Neuron (in vitro differentiated cells): Measurements from ENCODE around the gene ALKBH6.
A peak's percentile ranks its signal among the peaks of the same experiment; 100 is the strongest.

Experiments used
- H2AFZ ChIP-seq: one replicate; pipeline ENCODE4 v1.6.1; 2013; ENCODE audit warnings: low read depth, mild to moderate bottlenecking, inconsistent platforms, low read length, moderate library complexity
- H3K27me3 ChIP-seq: one replicate; pipeline ENCODE4 v1.6.1; 2013; ENCODE audit warnings: low read length; ENCODE audit not compliant: insufficient read depth
- H3K36me3 ChIP-seq: one replicate; pipeline ENCODE4 v1.6.1; 2013; ENCODE audit warnings: low read length; ENCODE audit not compliant: insufficient read depth
- H3K4me1 ChIP-seq: one replicate; pipeline ENCODE4 v1.6.1; 2013; ENCODE audit warnings: low read length; ENCODE audit not compliant: insufficient read depth
- H3K4me3 ChIP-seq: 2 replicates; pipeline ENCODE4 v1.5.1; 2013; ENCODE audit warnings: mild to moderate bottlenecking, low read length, moderate library complexity
- H3K9me3 ChIP-seq: one replicate; pipeline ENCODE4 v1.6.1; 2013; ENCODE audit warnings: low read length

ALKBH6 gene

GRCh38 chr19:36023432-36023831 lies 9.4 kb upstream of the ALKBH6 start:
- Histone ChIP-seq H3K36me3 (peaks cover 68% of the 10 kb centered on the region), H3K9me3 (no peaks in the 10 kb centered on the region), H3K27me3 (no peaks in the 10 kb centered on the region), H3K4me1 (no peaks in the 10 kb centered on the region), H3K4me3 (no peak overlapping the region), H2AFZ (no peak overlapping the region)

- Histone ChIP-seq H3K9me3 (no peaks in the 10 kb centered on the region), H3K36me3 (peaks cover 52% of the 10 kb centered on the region), H3K27me3 (no peaks in the 10 kb centered on the region), H3K4me3 (no peak overlapping the region), H3K4me1 (peaks cover 9% of the 10 kb centered on the region), H2AFZ (no peak overlapping the region)
These were observed 5.2 kb upstream of the ALKBH6 start for GRCh38 chr19:36019061-36019670.

- no peaks in the 10 kb centered on the region for H3K27me3 ChIP-seq
- peaks cover 9% of the 10 kb centered on the region for H3K4me1 ChIP-seq
- no peaks in the 10 kb centered on the region for H3K9me3 ChIP-seq
- H3K4me3 ChIP-seq: peak overlapping the region; percentile 93
- peak overlapping the region; percentile 69 for H2AFZ ChIP-seq
- H3K36me3 ChIP-seq: peaks cover 18% of the 10 kb centered on the region
These were observed 567 bp downstream of the ALKBH6 start for GRCh38 chr19:36013280-36014011.

- Histone ChIP-seq H3K27me3 (no peaks in the 10 kb centered on the region), H3K4me1 (peaks cover 9% of the 10 kb centered on the region), H3K9me3 (no peaks in the 10 kb centered on the region), H3K36me3 (no peaks in the 10 kb centered on the region), H2AFZ (no peak overlapping the region), H3K4me3 (no peak overlapping the region)
These were observed 3.6 kb downstream of the ALKBH6 start for GRCh38 chr19:36010402-36010801.

GRCh38 chr19:36009633-36010379 lies 4.2 kb downstream of the ALKBH6 start:
- H2AFZ ChIP-seq: no peak overlapping the region

GRCh38 chr19:36009220-36009619 lies 4.8 kb downstream of the ALKBH6 start:
- Histone ChIP-seq H3K4me3 (no peak overlapping the region), H2AFZ (no peak overlapping the region), H3K9me3 (no peaks in the 10 kb centered on the region), H3K27me3 (no peaks in the 10 kb centered on the region), H3K4me1 (no peaks in the 10 kb centered on the region), H3K36me3 (no peaks in the 10 kb centered on the region)

More at GRCh38 chr19:36009633-36010379, 4.2 kb downstream of the ALKBH6 start:
- Histone ChIP-seq H3K27me3 (no peaks in the 10 kb centered on the region), H3K9me3 (no peaks in the 10 kb centered on the region), H3K4me3 (no peak overlapping the region), H3K36me3 (no peaks in the 10 kb centered on the region), H3K4me1 (peaks cover 3% of the 10 kb centered on the region)

GRCh38 chr19:36008336-36008978 lies 5.6 kb downstream of the ALKBH6 start, which contains the start of gene SYNE4:
TSS of gene SYNE4 (minus strand) at chr19:36008813. CDS start at chr19:36008681, 132 bp downstream.
- Histone ChIP-seq H2AFZ (no peak within 1 kb of the TSS), H3K36me3 (peaks cover under 1% of the 10 kb centered on the region), H3K9me3 (no peaks in the 10 kb centered on the region), H3K4me1 (no peaks in the 10 kb centered on the region), H3K4me3 (no peak within 1 kb of the TSS), H3K27me3 (no peaks in the 10 kb centered on the region)

GRCh38 chr19:36006955-36007354 lies 7.1 kb downstream of the ALKBH6 start:
- no peaks in the 10 kb centered on the region for H3K9me3 ChIP-seq
- H3K4me3 ChIP-seq: no peak overlapping the region
- H3K4me1 ChIP-seq: no peaks in the 10 kb centered on the region
- H2AFZ ChIP-seq: no peak overlapping the region
- H3K36me3 ChIP-seq: peaks cover 2% of the 10 kb centered on the region
- H3K27me3 ChIP-seq: no peaks in the 10 kb centered on the region

GRCh38 chr19:36003284-36003683 lies 10.7 kb downstream of the ALKBH6 start:
- Histone ChIP-seq H3K36me3 (peaks cover 2% of the 10 kb centered on the region), H3K4me3 (no peak overlapping the region), H3K4me1 (no peaks in the 10 kb centered on the region), H3K9me3 (no peaks in the 10 kb centered on the region), H3K27me3 (no peaks in the 10 kb centered on the region), H2AFZ (no peak overlapping the region)

GRCh38 chr19:36001605-36002004 lies 12.4 kb downstream of the ALKBH6 start:
- Histone ChIP-seq H3K27me3 (no peaks in the 10 kb centered on the region), H3K4me1 (no peaks in the 10 kb centered on the region), H3K9me3 (no peaks in the 10 kb centered on the region), H3K36me3 (peaks cover 2% of the 10 kb centered on the region), H2AFZ (no peak overlapping the region), H3K4me3 (no peak overlapping the region)

- peaks cover 13% of the 10 kb centered on the region for H3K4me1 ChIP-seq
- no peaks in the 10 kb centered on the region for H3K36me3 ChIP-seq
- H3K4me3 ChIP-seq: no peak overlapping the region
- H3K27me3 ChIP-seq: no peaks in the 10 kb centered on the region
- no peak overlapping the region for H2AFZ ChIP-seq
- no peaks in the 10 kb centered on the region for H3K9me3 ChIP-seq
These were observed 17.2 kb downstream of the ALKBH6 start for GRCh38 chr19:35996777-35997176.

GRCh38 chr19:35995048-35995993 lies 18.7 kb downstream of the ALKBH6 start, which contains the start of gene SDHAF1:
TSS of gene SDHAF1 (plus strand) at chr19:35995188. CDS start at chr19:35995275, 87 bp downstream.
- Histone ChIP-seq H3K27me3 (no peaks in the 10 kb centered on the region), H3K4me1 (peaks cover 13% of the 10 kb centered on the region), H2AFZ (peak within 1 kb of the TSS; percentile 75), H3K36me3 (no peaks in the 10 kb centered on the region), H3K9me3 (no peaks in the 10 kb centered on the region), H3K4me3 (peak within 1 kb of the TSS; percentile 71)
